ENCODE results near the gene TULP4. TPM values are rescaled to one million over a fixed set of nuclear protein-coding genes. Genes with fewer than 3 reads are reported as not detected.

The TULP4 gene
- total RNA-seq, 2 donors from 2014 or later: 111 to 119 TPM

GRCh38 chr6:158421381-158421780 is 109.1 kb downstream of the TULP4 start:
- DNase-seq (ENCODE audit: low spot score): no peak
- TF ChIP-seq POLR2AphosphoS5 (IDR thresholded peaks at IDR 0.05) (no peak), POLR2A (IDR thresholded peaks at IDR 0.05) (no peak), CTCF (IDR thresholded peaks at IDR 0.05) (no peak)
- H3K4me1 ChIP-seq (replicated peaks): no peaks in the 10 kb centered on the region
- intact Hi-C loops (cut with DNase I): no loop called here
- H3K36me3 ChIP-seq: no peaks in the 10 kb centered on the region
- no peak overlapping the region for H3K4me3 ChIP-seq
- no peak overlapping the region for H3K27ac ChIP-seq
- no peaks in the 10 kb centered on the region for H3K27me3 ChIP-seq (replicated peaks; ENCODE audit: insufficient read depth)
- WGBS: 92% methylated on average over 4 of the region's 4 CpGs
- H3K9me3 ChIP-seq: no peaks in the 10 kb centered on the region

- TF ChIP-seq POLR2A (IDR thresholded peaks at IDR 0.05) (no peak), CTCF (IDR thresholded peaks at IDR 0.05) (no peak), POLR2AphosphoS5 (IDR thresholded peaks at IDR 0.05) (no peak)
- no peaks in the 10 kb centered on the region for H3K9me3 ChIP-seq
- H3K4me3 ChIP-seq: no peak overlapping the region
- 94% methylated on average over 14 of the region's 15 CpGs for WGBS
- no peak overlapping the region for H3K27ac ChIP-seq
- no peaks in the 10 kb centered on the region for H3K4me1 ChIP-seq (replicated peaks)
- no peak for DNase-seq (ENCODE audit: low spot score)
- H3K27me3 ChIP-seq (replicated peaks; ENCODE audit: insufficient read depth): no peaks in the 10 kb centered on the region
- intact Hi-C loops (cut with DNase I): no loop called here
- H3K36me3 ChIP-seq: no peaks in the 10 kb centered on the region
Measured at GRCh38 chr6:158422629-158423238, 110.5 kb downstream of the TULP4 start.

- Histone ChIP-seq H3K27me3 (replicated peaks; ENCODE audit: insufficient read depth) (no peaks in the 10 kb centered on the region), H3K27ac (no peak overlapping the region), H3K9me3 (no peaks in the 10 kb centered on the region), H3K36me3 (no peaks in the 10 kb centered on the region), H3K4me1 (replicated peaks) (no peaks in the 10 kb centered on the region), H3K4me3 (no peak overlapping the region)
- no peak for DNase-seq (ENCODE audit: low spot score)
- WGBS: 83% methylated on average over 4 of the region's 4 CpGs
- intact Hi-C loops (cut with DNase I): no loop called here
- TF ChIP-seq POLR2A (IDR thresholded peaks at IDR 0.05): no peak
- no peak for TF ChIP-seq POLR2AphosphoS5 (IDR thresholded peaks at IDR 0.05)
- no peak for TF ChIP-seq CTCF (IDR thresholded peaks at IDR 0.05)
Measured at GRCh38 chr6:158431036-158431435, 118.8 kb downstream of the TULP4 start.

- no peak for DNase-seq (ENCODE audit: low spot score)
- no peaks in the 10 kb centered on the region for H3K36me3 ChIP-seq
- no peak overlapping the region for H3K27ac ChIP-seq
- H3K4me1 ChIP-seq (replicated peaks): no peaks in the 10 kb centered on the region
- H3K4me3 ChIP-seq: no peak overlapping the region
- whole genome bisulfite sequencing: 88% methylated on average over 13 of the region's 13 CpGs
- H3K27me3 ChIP-seq (replicated peaks; ENCODE audit: insufficient read depth): no peaks in the 10 kb centered on the region
- intact Hi-C loops (cut with DNase I): no loop called here
- TF ChIP-seq CTCF (IDR thresholded peaks at IDR 0.05): no peak
- TF ChIP-seq POLR2A (IDR thresholded peaks at IDR 0.05): no peak
- no peak for TF ChIP-seq POLR2AphosphoS5 (IDR thresholded peaks at IDR 0.05)
- no peaks in the 10 kb centered on the region for H3K9me3 ChIP-seq
Measured at GRCh38 chr6:158431560-158431959, 119.3 kb downstream of the TULP4 start.

GRCh38 chr6:158437571-158437970 is 125.3 kb downstream of the TULP4 start:
- H3K27me3 ChIP-seq (replicated peaks; ENCODE audit: insufficient read depth): no peaks in the 10 kb centered on the region
- no peaks in the 10 kb centered on the region for H3K9me3 ChIP-seq
- H3K4me1 ChIP-seq (replicated peaks): no peaks in the 10 kb centered on the region
- no peak overlapping the region for H3K27ac ChIP-seq
- no peak for TF ChIP-seq CTCF (IDR thresholded peaks at IDR 0.05)
- TF ChIP-seq POLR2A (IDR thresholded peaks at IDR 0.05): no peak
- no peak for TF ChIP-seq POLR2AphosphoS5 (IDR thresholded peaks at IDR 0.05)
- intact Hi-C loops (cut with DNase I): no loop called here
- no peaks in the 10 kb centered on the region for H3K36me3 ChIP-seq
- WGBS: 97% methylated on average over 3 of the region's 3 CpGs
- H3K4me3 ChIP-seq: no peak overlapping the region
- no peak for DNase-seq (ENCODE audit: low spot score)

All from prostate gland (tissue), 2 donors.